Activated CD8-positive, alpha-beta T cell treated with anti-CD3 and anti-CD28 coated beads, Interleukin-2, amount 10 ng/mL, durations not matched to agents 7 days and 5 days (primary cell): Measurements from ENCODE around the gene DCAF4L1. TPM values are rescaled to one million over a fixed set of nuclear protein-coding genes. Genes with fewer than 3 reads are reported as not detected.

Experiments used
- total RNA-seq, 2 experiments: library from RNA; stranded (reverse); gene quantifications; one replicate each; pipeline ENCODE4 v1.2.3, GENCODE V29; 2021

DCAF4L1 gene
- total RNA-seq, 2 experiments from 2014 or later = 0.21 to 0.32 TPM

Other genes starting within 250 kb of the DCAF4L1 start
- not detected for gene PHOX2B, start 233.0 kb upstream of the DCAF4L1 start, total RNA-seq
- 10 to 100 TPM; 59.9 TPM for gene TMEM33, start 46.3 kb upstream of the DCAF4L1 start, total RNA-seq
- 10 to 100 TPM; 30.9 to 32.0 TPM for gene SLC30A9, start 8.8 kb downstream of the DCAF4L1 start, total RNA-seq
- under 1 TPM; 0.37 to 0.81 TPM for gene BEND4, start 170.9 kb downstream of the DCAF4L1 start, total RNA-seq